Type B pancreatic cell (in vitro differentiated cells): ENCODE measurements around the gene FAM170B. TPM values are rescaled to one million over a fixed set of nuclear protein-coding genes. Genes with fewer than 3 reads are reported as not detected.

ENCODE experiments used
- DNase-seq: peaks from one replicate; pipeline ENCODE4 v3.0.0; 2021; ENCODE audit warnings: mixed read lengths; ENCODE audit not compliant: unreplicated experiment; ENCODE audit errors: extremely low spot score
- H3K27ac Mint-ChIP-seq: 2 replicates; pipeline ENCODE4 v1.8.0; 2021; ENCODE audit warnings: mild to moderate bottlenecking, mixed read lengths
- H3K27me3 Mint-ChIP-seq: 2 replicates; pipeline ENCODE4 v1.8.0; 2021; ENCODE audit warnings: mixed read lengths
- H3K36me3 Mint-ChIP-seq: 2 replicates; pipeline ENCODE4 v1.8.0; 2021; ENCODE audit warnings: mixed read lengths
- H3K4me1 Mint-ChIP-seq: one replicate; pipeline ENCODE4 v1.8.0; 2021; ENCODE audit warnings: mixed read lengths; ENCODE audit not compliant: unreplicated experiment
- H3K4me3 Mint-ChIP-seq: 2 replicates; pipeline ENCODE4 v1.8.0; 2021; ENCODE audit warnings: mild to moderate bottlenecking, mixed read lengths
- H3K9me3 Mint-ChIP-seq: 2 replicates; pipeline ENCODE4 v1.8.0; 2021; ENCODE audit warnings: mixed read lengths
- CTCF ChIP-seq: fragments of 200-600 bp; sonication (generic); conservative IDR thresholded peaks from 2 replicates; pipeline ENCODE4 v1.5.0; 2021; ENCODE audit warnings: antibody characterized with exemption, mild to moderate bottlenecking
- total RNA-seq: library from RNA; stranded (reverse); gene quantifications from 2 replicates; pipeline ENCODE4 v1.2.1, GENCODE V29; 2021; ENCODE audit warnings: low replicate concordance

The FAM170B gene
- total RNA-seq, 1 donor from 2014 or later, result not detected

GRCh38 chr10:49177391-49178355 is 43.9 kb upstream of the FAM170B start:
- DNase-seq, result peak; percentile 55
- H3K27me3 Mint-ChIP-seq, result peaks cover 6% of the 10 kb centered on the region

GRCh38 chr10:49176310-49177268 is 42.8 kb upstream of the FAM170B start:
- no peaks in the 10 kb centered on the region for H3K9me3 Mint-ChIP-seq
- H3K27ac Mint-ChIP-seq, result no peak overlapping the region
- no peaks in the 10 kb centered on the region for H3K36me3 Mint-ChIP-seq
- DNase-seq, result peak; percentile 40
- peaks cover 3% of the 10 kb centered on the region for H3K27me3 Mint-ChIP-seq
- H3K4me3 Mint-ChIP-seq, result no peak overlapping the region
- peaks cover 4% of the 10 kb centered on the region for H3K4me1 Mint-ChIP-seq
- TF ChIP-seq CTCF, result no peak

More at GRCh38 chr10:49177391-49178355, 43.9 kb upstream of the FAM170B start:
- TF ChIP-seq CTCF, result no peak
- H3K9me3 Mint-ChIP-seq, result no peaks in the 10 kb centered on the region
- H3K4me3 Mint-ChIP-seq, result no peak overlapping the region
- no peak overlapping the region for H3K27ac Mint-ChIP-seq
- H3K4me1 Mint-ChIP-seq, result peaks cover 4% of the 10 kb centered on the region
- H3K36me3 Mint-ChIP-seq, result no peaks in the 10 kb centered on the region

- Mint-ChIP-seq H3K27me3 (peaks cover 3% of the 10 kb centered on the region), H3K27ac (no peak overlapping the region), H3K4me1 (peaks cover 4% of the 10 kb centered on the region), H3K36me3 (no peaks in the 10 kb centered on the region), H3K4me3 (no peak overlapping the region), H3K9me3 (no peaks in the 10 kb centered on the region)
- DNase-seq, result no peak
- no peak for TF ChIP-seq CTCF
Observed at GRCh38 chr10:49175587-49176309, 41.9 kb upstream of the FAM170B start.

- Mint-ChIP-seq H3K36me3 (no peaks in the 10 kb centered on the region), H3K9me3 (no peaks in the 10 kb centered on the region), H3K4me1 (peaks cover 4% of the 10 kb centered on the region), H3K4me3 (no peak overlapping the region), H3K27me3 (peaks cover 3% of the 10 kb centered on the region), H3K27ac (no peak overlapping the region)
- DNase-seq, result peak; percentile 27
- TF ChIP-seq CTCF, result no peak
Observed at GRCh38 chr10:49174926-49175500, 41.2 kb upstream of the FAM170B start.
